ENCODE data around the gene IL17D. TPM values are rescaled to one million over a fixed set of nuclear protein-coding genes. Genes with fewer than 3 reads are reported as not detected.

The IL17D gene, protein sequence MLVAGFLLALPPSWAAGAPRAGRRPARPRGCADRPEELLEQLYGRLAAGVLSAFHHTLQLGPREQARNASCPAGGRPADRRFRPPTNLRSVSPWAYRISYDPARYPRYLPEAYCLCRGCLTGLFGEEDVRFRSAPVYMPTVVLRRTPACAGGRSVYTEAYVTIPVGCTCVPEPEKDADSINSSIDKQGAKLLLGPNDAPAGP
- 0.66 TPM for polyA plus RNA-seq (2013, experiment 1 of 2)
- 0.56 TPM for polyA plus RNA-seq (2013, experiment 2 of 2)

DNA sequence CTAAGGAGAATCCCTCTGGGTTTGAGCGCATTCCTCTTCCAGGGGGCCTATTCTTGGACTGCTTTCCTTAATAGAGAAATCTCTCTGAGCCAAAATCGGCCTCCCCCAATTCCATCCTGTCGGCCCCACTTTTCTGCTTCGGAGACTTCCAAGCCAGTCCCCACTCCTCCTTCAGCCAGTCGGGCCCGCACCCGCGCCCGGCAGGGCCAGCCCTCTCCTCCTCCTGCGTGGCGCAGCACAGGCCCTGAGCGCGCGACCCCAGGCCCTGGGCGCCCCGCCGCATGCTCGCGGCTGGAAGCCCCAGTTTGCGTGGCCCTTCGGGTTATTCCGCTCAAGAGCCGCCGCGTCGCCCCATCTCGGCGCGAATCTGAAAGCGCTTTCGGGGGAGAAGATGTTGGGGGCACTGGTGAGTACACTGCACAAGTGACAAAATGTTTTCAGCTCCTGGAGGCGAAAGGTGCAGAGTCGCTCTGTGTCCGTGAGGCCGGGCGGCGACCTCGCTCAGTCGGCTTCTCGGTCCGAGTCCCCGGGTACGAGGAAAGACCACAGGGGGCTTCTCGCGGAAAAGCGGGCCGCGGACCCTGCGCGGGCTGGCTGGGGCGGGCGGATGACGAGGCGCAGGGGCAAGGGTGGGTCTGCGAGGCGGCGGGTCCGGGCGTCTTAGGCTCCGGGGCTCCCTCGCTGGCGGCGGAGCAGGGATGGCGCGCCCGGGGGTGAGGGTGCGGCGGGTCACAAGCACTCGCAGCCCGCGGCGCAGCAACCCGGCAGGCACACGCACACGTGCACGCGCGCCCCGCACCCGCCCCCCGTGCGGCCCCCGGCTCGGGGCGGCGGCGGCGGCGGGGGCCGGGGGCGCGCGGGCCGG, at the start of gene IL17D:
IL17D (plus strand) TSS at position 785 of the 865 bp plus-strand sequence. CDS start 303 bp downstream, outside the sequence.
- peaks cover 6% of the 10 kb centered on the region for H3K27me3 ChIP-seq (ENCODE audit: insufficient read depth, low read length, poor library complexity)
- H3K4me2 ChIP-seq (ENCODE audit: low read length), result peak within 1 kb of the TSS; percentile 76
- H3K36me3 ChIP-seq (ENCODE audit: control insufficient read depth, insufficient read depth, low read length), result no peaks in the 10 kb centered on the region
- no CpG with 5 or more reads among the region's 94 CpGs for WGBS (ENCODE audit: extremely low coverage, insufficient coverage, low lambda C conversion rate)
- H3K27ac ChIP-seq (ENCODE audit: low read depth, low read length), result no peak within 1 kb of the TSS
- H2BK5ac ChIP-seq (ENCODE audit: low read length), result no peak within 1 kb of the TSS
- H4K5ac ChIP-seq (ENCODE audit: low read length), result no peak within 1 kb of the TSS
- H4K8ac ChIP-seq (ENCODE audit: low read depth, low read length), result no peak within 1 kb of the TSS
- no peak for DNase-seq
- H3K4me1 ChIP-seq (ENCODE audit: control insufficient read depth, low read depth, low read length), result no peaks in the 10 kb centered on the region
- H3K4me3 ChIP-seq (ENCODE audit: low read length), result peak within 1 kb of the TSS; percentile 12
- no peak within 1 kb of the TSS for H2BK15ac ChIP-seq (replicated peaks; ENCODE audit: low read depth)
- no peaks in the 10 kb centered on the region for H3K79me1 ChIP-seq (ENCODE audit: low read length)
- H3K79me2 ChIP-seq (ENCODE audit: control insufficient read depth, insufficient read depth, low read length), result no peaks in the 10 kb centered on the region
- no peak within 1 kb of the TSS for H3K4ac ChIP-seq (ENCODE audit: low read depth, low read length)
- H3K23ac ChIP-seq (ENCODE audit: low read length), result no peak within 1 kb of the TSS
- peak within 1 kb of the TSS; percentile 64 for H3K9ac ChIP-seq (ENCODE audit: low read length)
- H2BK120ac ChIP-seq (ENCODE audit: low read depth, low read length), result no peak within 1 kb of the TSS
- H2AK5ac ChIP-seq (ENCODE audit: low read length), result no peak within 1 kb of the TSS
- peak within 1 kb of the TSS; percentile 69 for H3K18ac ChIP-seq (ENCODE audit: low read length)
- peak within 1 kb of the TSS; percentile 67 for H3K56ac ChIP-seq (ENCODE audit: low read length)

DNA sequence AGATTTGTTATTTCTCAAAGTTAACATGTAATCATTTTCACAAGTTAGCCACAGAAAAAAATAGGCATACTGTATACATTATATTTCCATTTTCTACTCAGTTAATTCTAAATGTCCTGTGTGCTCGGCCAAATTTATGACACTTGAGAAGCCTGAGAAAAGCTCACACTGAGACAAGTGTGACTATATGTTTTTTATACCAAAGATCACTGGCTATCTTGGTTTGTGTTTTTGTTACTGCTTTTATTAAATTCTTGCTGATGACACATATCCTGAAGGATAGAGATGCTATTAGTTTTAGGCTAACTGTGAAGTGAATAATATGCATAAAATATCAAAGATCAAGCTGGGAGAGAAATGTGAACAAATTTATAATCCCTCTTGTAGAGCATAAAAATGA, 49.3 kb upstream of the IL17D start:
- no peaks in the 10 kb centered on the region for H3K79me2 ChIP-seq (ENCODE audit: control insufficient read depth, insufficient read depth, low read length)
- no peaks in the 10 kb centered on the region for H3K27me3 ChIP-seq (ENCODE audit: insufficient read depth, low read length, poor library complexity)
- no peak overlapping the region for H3K23ac ChIP-seq (ENCODE audit: low read length)
- H3K4ac ChIP-seq (ENCODE audit: low read depth, low read length), result no peak overlapping the region
- no peak overlapping the region for H2BK15ac ChIP-seq (replicated peaks; ENCODE audit: low read depth)
- no peak overlapping the region for H2BK5ac ChIP-seq (ENCODE audit: low read length)
- no peak overlapping the region for H3K56ac ChIP-seq (ENCODE audit: low read length)
- H4K8ac ChIP-seq (ENCODE audit: low read depth, low read length), result no peak overlapping the region
- H4K5ac ChIP-seq (ENCODE audit: low read length), result no peak overlapping the region
- no peaks in the 10 kb centered on the region for H3K79me1 ChIP-seq (ENCODE audit: low read length)
- no peaks in the 10 kb centered on the region for H3K36me3 ChIP-seq (ENCODE audit: control insufficient read depth, insufficient read depth, low read length)
- H3K4me1 ChIP-seq (ENCODE audit: control insufficient read depth, low read depth, low read length), result no peaks in the 10 kb centered on the region
- no peak overlapping the region for H3K4me2 ChIP-seq (ENCODE audit: low read length)
- DNase-seq, result no peak
- H3K27ac ChIP-seq (ENCODE audit: low read depth, low read length), result no peak overlapping the region
- no peak overlapping the region for H2AK5ac ChIP-seq (ENCODE audit: low read length)
- H3K4me3 ChIP-seq (ENCODE audit: low read length), result no peak overlapping the region
- no peak overlapping the region for H2BK120ac ChIP-seq (ENCODE audit: low read depth, low read length)
- H3K9ac ChIP-seq (ENCODE audit: low read length), result no peak overlapping the region
- no peak overlapping the region for H3K18ac ChIP-seq (ENCODE audit: low read length)
- no CpG with 5 or more reads among the region's 1 CpG for WGBS (ENCODE audit: extremely low coverage, insufficient coverage, low lambda C conversion rate)

DNA sequence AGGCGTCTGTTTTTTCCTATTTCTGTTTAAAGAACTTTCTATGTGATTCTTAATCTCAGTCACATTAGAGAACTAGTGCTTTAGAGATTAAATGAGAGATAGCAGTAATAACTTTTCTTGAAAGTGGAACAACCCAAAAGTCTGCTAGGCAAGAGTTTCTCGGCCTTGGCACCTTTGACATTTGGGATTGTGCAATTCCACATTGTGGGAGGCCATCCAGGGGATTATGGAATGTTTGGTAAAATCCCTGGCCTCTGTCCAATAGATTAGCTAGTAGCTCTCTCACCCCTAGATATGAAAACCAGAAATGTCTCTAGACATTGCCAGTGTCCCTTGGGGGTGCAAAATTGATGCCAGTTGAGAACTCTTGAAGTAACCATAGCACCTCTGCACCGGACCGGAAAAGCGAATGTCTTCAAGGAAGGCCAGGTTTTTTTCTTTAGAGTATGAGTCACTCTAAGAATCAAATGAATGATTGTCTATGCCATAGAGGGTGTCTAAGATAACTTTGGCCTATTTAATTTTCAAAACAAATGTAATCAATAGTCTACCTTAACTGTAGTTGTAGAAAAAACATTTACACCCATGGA, 45.0 kb upstream of the IL17D start:
- Histone ChIP-seq H3K4me3 (ENCODE audit: low read length) (no peak overlapping the region), H4K8ac (ENCODE audit: low read depth, low read length) (no peak overlapping the region), H2BK120ac (ENCODE audit: low read depth, low read length) (no peak overlapping the region), H3K4me1 (ENCODE audit: control insufficient read depth, low read depth, low read length) (no peaks in the 10 kb centered on the region), H3K79me2 (ENCODE audit: control insufficient read depth, insufficient read depth, low read length) (no peaks in the 10 kb centered on the region), H4K5ac (ENCODE audit: low read length) (no peak overlapping the region), H3K27ac (ENCODE audit: low read depth, low read length) (no peak overlapping the region), H3K36me3 (ENCODE audit: control insufficient read depth, insufficient read depth, low read length) (no peaks in the 10 kb centered on the region), H2AK5ac (ENCODE audit: low read length) (no peak overlapping the region), H3K79me1 (ENCODE audit: low read length) (no peaks in the 10 kb centered on the region), H3K27me3 (ENCODE audit: insufficient read depth, low read length, poor library complexity) (no peaks in the 10 kb centered on the region), H2BK15ac (replicated peaks; ENCODE audit: low read depth) (no peak overlapping the region), H3K4me2 (ENCODE audit: low read length) (no peak overlapping the region), H3K4ac (ENCODE audit: low read depth, low read length) (no peak overlapping the region), H3K18ac (ENCODE audit: low read length) (no peak overlapping the region), H3K56ac (ENCODE audit: low read length) (no peak overlapping the region), H3K23ac (ENCODE audit: low read length) (no peak overlapping the region), H2BK5ac (ENCODE audit: low read length) (no peak overlapping the region), H3K9ac (ENCODE audit: low read length) (no peak overlapping the region)
- WGBS (ENCODE audit: extremely low coverage, insufficient coverage, low lambda C conversion rate), result no CpG with 5 or more reads among the region's 5 CpGs
- no peak for DNase-seq

DNA sequence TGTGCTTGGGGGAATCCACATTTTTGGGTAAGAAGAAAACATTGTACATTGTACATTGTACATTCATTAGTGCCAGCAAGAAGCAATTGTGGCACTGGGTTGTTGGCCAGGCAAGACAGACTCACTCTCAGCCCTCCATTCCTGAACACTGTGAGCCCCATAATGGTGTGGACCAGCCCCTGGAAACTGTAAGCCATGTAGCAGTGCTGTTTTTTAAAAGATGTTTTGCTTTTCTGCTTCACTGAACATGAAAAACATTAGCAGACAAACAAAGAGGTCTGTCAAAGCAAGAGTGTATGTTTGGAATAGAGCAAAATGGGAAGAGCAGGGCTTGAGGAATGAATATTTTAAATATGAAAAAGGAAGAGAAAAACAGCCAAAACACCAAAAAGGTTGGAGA, 39.1 kb upstream of the IL17D start:
- H3K56ac ChIP-seq (ENCODE audit: low read length), result no peak overlapping the region
- H3K4me2 ChIP-seq (ENCODE audit: low read length), result no peak overlapping the region
- no peak overlapping the region for H3K4me3 ChIP-seq (ENCODE audit: low read length)
- no peak overlapping the region for H3K27ac ChIP-seq (ENCODE audit: low read depth, low read length)
- no peak overlapping the region for H2BK120ac ChIP-seq (ENCODE audit: low read depth, low read length)
- H4K8ac ChIP-seq (ENCODE audit: low read depth, low read length), result no peak overlapping the region
- no peak overlapping the region for H3K4ac ChIP-seq (ENCODE audit: low read depth, low read length)
- H3K9ac ChIP-seq (ENCODE audit: low read length), result no peak overlapping the region
- H2BK5ac ChIP-seq (ENCODE audit: low read length), result no peak overlapping the region
- H3K27me3 ChIP-seq (ENCODE audit: insufficient read depth, low read length, poor library complexity), result no peaks in the 10 kb centered on the region
- no peak overlapping the region for H3K23ac ChIP-seq (ENCODE audit: low read length)
- no peaks in the 10 kb centered on the region for H3K36me3 ChIP-seq (ENCODE audit: control insufficient read depth, insufficient read depth, low read length)
- no peak overlapping the region for H2BK15ac ChIP-seq (replicated peaks; ENCODE audit: low read depth)
- no peaks in the 10 kb centered on the region for H3K4me1 ChIP-seq (ENCODE audit: control insufficient read depth, low read depth, low read length)
- no peak for DNase-seq
- H3K79me2 ChIP-seq (ENCODE audit: control insufficient read depth, insufficient read depth, low read length), result no peaks in the 10 kb centered on the region
- no peak overlapping the region for H3K18ac ChIP-seq (ENCODE audit: low read length)
- H4K5ac ChIP-seq (ENCODE audit: low read length), result no peak overlapping the region
- H3K79me1 ChIP-seq (ENCODE audit: low read length), result no peaks in the 10 kb centered on the region
- no peak overlapping the region for H2AK5ac ChIP-seq (ENCODE audit: low read length)

DNA sequence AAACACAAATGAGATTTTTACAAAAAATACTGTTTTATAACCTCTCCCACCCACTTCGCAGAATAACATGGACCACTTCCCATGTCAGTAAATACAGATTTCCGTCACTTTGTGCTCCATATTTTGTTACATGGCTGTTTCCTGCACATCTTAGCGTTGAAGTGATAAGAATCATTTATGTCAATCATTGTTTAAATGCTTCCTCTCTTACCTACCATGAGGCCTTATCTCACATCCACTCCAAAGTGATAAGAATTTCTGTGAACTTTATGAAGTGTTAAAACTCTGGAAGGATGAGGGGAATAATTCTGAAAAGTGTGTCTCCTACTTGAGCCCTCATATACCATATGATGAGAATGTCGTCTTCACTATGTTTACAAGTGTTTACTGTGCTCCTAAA, 36.6 kb upstream of the IL17D start:
- Histone ChIP-seq H3K79me1 (ENCODE audit: low read length) (no peaks in the 10 kb centered on the region), H3K36me3 (ENCODE audit: control insufficient read depth, insufficient read depth, low read length) (no peaks in the 10 kb centered on the region), H2BK15ac (replicated peaks; ENCODE audit: low read depth) (no peak overlapping the region), H3K23ac (ENCODE audit: low read length) (no peak overlapping the region), H4K5ac (ENCODE audit: low read length) (no peak overlapping the region), H3K27ac (ENCODE audit: low read depth, low read length) (no peak overlapping the region), H3K4me1 (ENCODE audit: control insufficient read depth, low read depth, low read length) (no peaks in the 10 kb centered on the region), H3K9ac (ENCODE audit: low read length) (no peak overlapping the region), H3K4me3 (ENCODE audit: low read length) (no peak overlapping the region), H3K27me3 (ENCODE audit: insufficient read depth, low read length, poor library complexity) (no peaks in the 10 kb centered on the region), H3K4ac (ENCODE audit: low read depth, low read length) (no peak overlapping the region), H4K8ac (ENCODE audit: low read depth, low read length) (no peak overlapping the region), H3K18ac (ENCODE audit: low read length) (no peak overlapping the region), H2BK5ac (ENCODE audit: low read length) (no peak overlapping the region), H3K4me2 (ENCODE audit: low read length) (no peak overlapping the region), H2BK120ac (ENCODE audit: low read depth, low read length) (no peak overlapping the region), H3K79me2 (ENCODE audit: control insufficient read depth, insufficient read depth, low read length) (no peaks in the 10 kb centered on the region), H2AK5ac (ENCODE audit: low read length) (no peak overlapping the region), H3K56ac (ENCODE audit: low read length) (no peak overlapping the region)
- WGBS (ENCODE audit: extremely low coverage, insufficient coverage, low lambda C conversion rate), result no CpG with 5 or more reads among the region's 4 CpGs
- no peak for DNase-seq
